SK-N-SH (cell line): ENCODE data around the gene RALBP1. TPM values are rescaled to one million over a fixed set of nuclear protein-coding genes. Genes with fewer than 3 reads are reported as not detected.

Experiments
- CTCF ChIA-PET: fragments of 300-600, 350-600 bp; formaldehyde crosslinking; extraction: SDS; loops from one replicate; lab custom pipeline; 2021; lab: Yijun Ruan, JAX
- POLR2A ChIA-PET: fragments of 350-600 bp; sonication (Branson Sonifier 250); formaldehyde crosslinking; extraction: SDS; loops from one replicate; lab custom pipeline; 2020; ENCODE audit warnings: antibody characterized with exemption, inconsistent platforms; lab: Yijun Ruan, JAX
- DNase-seq: peaks from one replicate; pipeline ENCODE4 v3.0.0; 2012
- H2AFZ ChIP-seq: fragments of 200-600 bp; sonication (generic); 2 replicates; pipeline ENCODE4 v1.8.1; 2016; ENCODE audit warnings: antibody characterized with exemption, mild to moderate bottlenecking, low read depth
- H3F3A ChIP-seq: fragments of 200-600 bp; sonication (generic); replicated peaks from 2 replicates; pipeline ENCODE3; 2016; ENCODE audit warnings: antibody characterized with exemption, mild to moderate bottlenecking; ENCODE audit not compliant: insufficient read depth
- H3K27ac ChIP-seq, 2 experiments: fragments of 200-500 bp in 1 of 2; fragments of 200-600 bp in 1 of 2; sonication (Bioruptor generic) in 1 of 2; sonication (generic), shearing (Covaris generic) in 1 of 2; 2 replicates each; pipeline versions ENCODE4 v1.5.1 to v1.6.1; 2014 to 2016; ENCODE audit warnings: low read depth in 2 of 2, inconsistent platforms in 1 of 2, low read length in 1 of 2, mild to moderate bottlenecking in 1 of 2, mixed read lengths in 1 of 2
- H3K27me3 ChIP-seq: fragments of 200-600 bp; sonication (generic), shearing (Covaris generic); 2 replicates; pipeline ENCODE4 v1.6.1; 2016; ENCODE audit warnings: mixed run types; ENCODE audit not compliant: insufficient read depth
- H3K36me3 ChIP-seq, 2 experiments: fragments of 200-500 bp in 1 of 2; fragments of 200-600 bp in 1 of 2; sonication (Bioruptor generic) in 1 of 2; sonication (generic) in 1 of 2; replicated peaks in 1 of 2; 2 replicates each; pipeline versions ENCODE3 to v1.5.1; 2014 to 2016; ENCODE audit warnings: low read length in 1 of 2, mild to moderate bottlenecking in 1 of 2; ENCODE audit not compliant: insufficient read depth in 2 of 2, control insufficient read depth in 1 of 2
- H3K4me1 ChIP-seq, 2 experiments: fragments of 200-500 bp in 1 of 2; fragments of 200-600 bp in 1 of 2; sonication (Bioruptor generic) in 1 of 2; sonication (generic), shearing (Covaris generic) in 1 of 2; 2 replicates each; pipeline versions ENCODE4 v1.5.1 to v1.6.1; 2014 to 2016; ENCODE audit warnings: low read depth in 1 of 2, low read length in 1 of 2, mixed run types in 1 of 2; ENCODE audit not compliant: insufficient read depth in 2 of 2, control insufficient read depth in 1 of 2
- H3K4me2 ChIP-seq: fragments of 200-600 bp; sonication (generic), shearing (Covaris generic); 2 replicates; pipeline ENCODE4 v1.6.1; 2017; ENCODE audit warnings: mixed run types
- H3K4me3 ChIP-seq, 2 experiments: fragments of 200-500 bp in 1 of 2; fragments of 200-600 bp in 1 of 2; sonication (Bioruptor generic) in 1 of 2; sonication (generic), shearing (Covaris generic) in 1 of 2; 2 replicates each; pipeline versions ENCODE4 v1.5.1 to v1.8.1; 2014 to 2016; ENCODE audit warnings: low read depth in 2 of 2, inconsistent platforms in 1 of 2, low read length in 1 of 2, mild to moderate bottlenecking in 1 of 2, mixed read lengths in 1 of 2, moderate library complexity in 1 of 2
- H3K79me2 ChIP-seq: fragments of 200-600 bp; sonication (generic); 2 replicates; pipeline ENCODE4 v1.8.1; 2017; ENCODE audit warnings: mild to moderate bottlenecking; ENCODE audit not compliant: insufficient read depth
- H3K9ac ChIP-seq: fragments of 200-600 bp; sonication (generic); 2 replicates; pipeline ENCODE4 v1.6.1; 2017; ENCODE audit warnings: mixed run types
- H3K9me2 ChIP-seq: fragments of 200-600 bp; sonication (generic); 2 replicates; pipeline ENCODE4 v1.6.1; 2017; ENCODE audit warnings: mixed run types
- H3K9me3 ChIP-seq: fragments of 200-600 bp; sonication (generic); 2 replicates; pipeline ENCODE4 v1.6.1; 2017; ENCODE audit warnings: mixed run types, mild to moderate bottlenecking, moderate library complexity
- H4K20me1 ChIP-seq: fragments of 200-600 bp; sonication (generic); 2 replicates; pipeline ENCODE4 v1.6.1; 2017; ENCODE audit warnings: mild to moderate bottlenecking, mixed run types; ENCODE audit not compliant: insufficient read depth
- FOXJ3 ChIP-seq: sonication (generic); formaldehyde crosslinking; IDR thresholded peaks from 2 replicates; pipeline ENCODE4 v1.5.1; 2020; ENCODE audit warnings: mild to moderate bottlenecking, missing genetic modification reagents
- GABPA ChIP-seq: IDR thresholded peaks from 2 replicates; pipeline ENCODE4 v1.4.0; 2012; ENCODE audit warnings: low read depth, mild to moderate bottlenecking
- MEF2A ChIP-seq: IDR thresholded peaks from 2 replicates; pipeline ENCODE4 v1.4.0; 2012; ENCODE audit warnings: low read depth, borderline replicate concordance
- MXI1 ChIP-seq: IDR thresholded peaks from 2 replicates; pipeline ENCODE4 v1.6.1; 2012; ENCODE audit warnings: mild to moderate bottlenecking, low read depth, low read length, improper control_type of control experiment
- PBX3 ChIP-seq: IDR thresholded peaks from 2 replicates; pipeline ENCODE4; 2012
- RAD21 ChIP-seq: IDR thresholded peaks from 2 replicates; pipeline ENCODE4 v1.6.1; 2012; ENCODE audit warnings: mild to moderate bottlenecking, low read length
- RFX5 ChIP-seq: IDR thresholded peaks from 2 replicates; pipeline ENCODE4 v1.6.1; 2012; ENCODE audit warnings: mild to moderate bottlenecking, improper control_type of control experiment, low read length
- SMC3 ChIP-seq: IDR thresholded peaks from 2 replicates; pipeline ENCODE4 v1.6.1; 2012; ENCODE audit warnings: low read depth, low read length, improper control_type of control experiment
- TCF12 ChIP-seq: IDR thresholded peaks from 2 replicates; pipeline ENCODE4 v1.4.0; 2012
- USF1 ChIP-seq: IDR thresholded peaks from 2 replicates; pipeline ENCODE4 v1.4.0; 2012; ENCODE audit warnings: low read depth, borderline replicate concordance
- USF2 ChIP-seq: fragments of 150-350 bp; IDR thresholded peaks from 2 replicates; pipeline ENCODE4 v1.6.1; 2017; ENCODE audit warnings: antibody characterized with exemption, low read length, low read depth, borderline replicate concordance
- ZBTB33 ChIP-seq: IDR thresholded peaks from 2 replicates; pipeline ENCODE4 v1.4.0; 2012; ENCODE audit warnings: low read depth, borderline replicate concordance
- WGBS: methylation state at CpG from one replicate; pipeline ENCODE4 v1.1.6; 2017; ENCODE audit warnings: low lambda C conversion rate; 5-methylcytosine and 5-hydroxymethylcytosine counted together
- polyA plus RNA-seq, 3 experiments: library from polyadenylated mRNA; depleted of rRNA; stranded (reverse); fragments of >200 nt; gene quantifications; 2 replicates each; pipeline ENCODE4 v1.2.3, GENCODE V29; 2012

The RALBP1 gene
- polyA plus RNA-seq, 1 of the 3 experiments (the other 2 are of a cell fraction) = 43.8 TPM

GRCh38 chr18:9575558-9575957, 100.2 kb downstream of the RALBP1 start:
- H3K9ac ChIP-seq = no peak overlapping the region
- H3K9me2 ChIP-seq = no peaks in the 10 kb centered on the region
- H3K9me3 ChIP-seq = no peaks in the 10 kb centered on the region
- TF ChIP-seq SMC3 = peak; percentile 23; the same call in 1 of the 2 replicates
- no peak for TF ChIP-seq USF1
- peak; percentile 66 for TF ChIP-seq RAD21
- H2AFZ ChIP-seq = no peak overlapping the region
- H3F3A ChIP-seq = peaks cover 16% of the 10 kb centered on the region
- H3K27me3 ChIP-seq = no peaks in the 10 kb centered on the region
- peaks cover 33% of the 10 kb centered on the region; the same call in 1 of the 2 replicates for H3K79me2 ChIP-seq
- H3K4me1 ChIP-seq = no peaks in the 10 kb centered on the region
- H4K20me1 ChIP-seq = no peaks in the 10 kb centered on the region
- H3K4me2 ChIP-seq = no peak overlapping the region
- H3K36me3 ChIP-seq = peaks cover 66 to 88% of the 10 kb centered on the region in 2 experiments
- H3K27ac ChIP-seq = no peak overlapping the region
- POLR2A ChIA-PET = no interaction called here
- H3K4me3 ChIP-seq = no peak overlapping the region
- DNase-seq = peak; percentile 42
- WGBS = 81% methylated on average over 5 of the region's 5 CpGs
- CTCF ChIA-PET = interaction anchor here (0.7 to 1.7 kb wide), 14 partner anchors 8 to 375 kb away, joined by 3 to 5 read pairs (median 3); no protein-coding TSS in a partner anchor

- no peak for TF ChIP-seq FOXJ3 (CRISPR knock-in tag)
- TF ChIP-seq TCF12 = no peak
- no peak for TF ChIP-seq USF2
- TF ChIP-seq GABPA = no peak
- TF ChIP-seq MEF2A = no peak
- no peak for TF ChIP-seq RFX5
- TF ChIP-seq PBX3 = no peak
- TF ChIP-seq ZBTB33 = no peak
- no peak for TF ChIP-seq SMC3
- TF ChIP-seq MXI1 = no peak
- no peak overlapping the region for H3K4me2 ChIP-seq
- DNase-seq = no peak
- WGBS = 88% methylated on average over 9 of the region's 9 CpGs
- H3K79me2 ChIP-seq = peaks cover 51% of the 10 kb centered on the region
- H3K27me3 ChIP-seq = no peaks in the 10 kb centered on the region
- H3K4me3 ChIP-seq = no peak overlapping the region
- peaks cover 20% of the 10 kb centered on the region for H3F3A ChIP-seq
- no peak overlapping the region for H3K27ac ChIP-seq
- H3K9me2 ChIP-seq = no peaks in the 10 kb centered on the region
- no peaks in the 10 kb centered on the region for H3K9me3 ChIP-seq
- no peak overlapping the region for H2AFZ ChIP-seq
- peaks cover 66 to 91% of the 10 kb centered on the region in 2 experiments for H3K36me3 ChIP-seq
- POLR2A ChIA-PET = no interaction called here
- no peaks in the 10 kb centered on the region for H4K20me1 ChIP-seq
- H3K9ac ChIP-seq = no peak overlapping the region
- CTCF ChIA-PET = no interaction called here
- H3K4me1 ChIP-seq = no peaks in the 10 kb centered on the region
Observed at GRCh38 chr18:9577361-9577760, 102.0 kb downstream of the RALBP1 start.
